Heart left ventricle (tissue), 13 donors: ENCODE results near the gene C3orf80.

ENCODE experiments used
- POLR2A ChIP-seq, 2 donors: fragments of 450-650 bp; IDR thresholded peaks; one replicate each; pipeline ENCODE4 v1.6.1; 2017; ENCODE audit warnings: antibody characterized with exemption in 2 of 2, mild to moderate bottlenecking in 2 of 2, moderate library complexity in 2 of 2
- TF ChIP-seq, protein P1 (sequence below), 12 donors: fragments of 200-600 bp; sonication (generic) in 4 of 12; IDR thresholded peaks; one replicate each; pipeline versions ENCODE4 v1.5.0 to v1.8.0; 2018 to 2022; ENCODE audit warnings: antibody characterized with exemption in 12 of 12, mild to moderate bottlenecking in 5 of 12
- donor health status: ischemic (EF 13 %, LVEDD 7.1; RV severe dilation, severe dysfunction).
- donor health status: DM: no; HTN: yes; CAD: no.
- donor health status: DM: no; HTN: no; CAD: no.
- donor health status: ischemic (EF 25% LVEDD 6.9; RV normal size, moderate dysfunction).
- donor health status: ischemic (EF 25% LVEDD 5.7; RV mildly dilated, moderate dysfunction).
- donor health status: ischemic (EF 35%, LVEDD 5.7; RV mildly dilated, moderate dysfunction).
- donor health status: nonischemic (EF 11% LVEDD 7.7; RV severe dilation, severe dysfunction).
- donor health status: DM: yes; HTN: yes; CAD: no.
- donor health status: PGD.
- donor health status: ischemic (EF 29% LVEDD 5.4; RV normal size, mild dysfunction).
- donor health status: nonischemic (EF 23%, LVEDD 6.1; RV moderate dilation, normal function).

DNA sequence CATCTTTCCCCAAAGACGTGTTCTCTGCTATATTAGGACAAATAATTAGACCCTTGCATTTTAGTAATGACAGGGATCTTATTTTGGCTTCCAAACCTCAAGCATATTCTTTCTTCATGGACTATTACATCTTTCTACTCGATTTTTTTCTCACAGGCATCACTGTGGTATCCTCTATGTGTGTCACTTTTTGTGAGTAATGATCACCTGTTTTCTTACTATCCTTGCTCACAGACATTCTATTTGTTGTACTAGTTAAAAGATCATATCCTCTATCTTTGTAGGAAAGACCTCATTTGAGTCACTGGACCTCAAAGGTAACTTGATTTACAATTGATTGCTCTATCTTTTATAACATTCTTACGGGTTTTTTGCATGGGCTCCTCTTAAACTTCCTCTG is 6.8 kb downstream of the C3orf80 start:
- TF ChIP-seq, protein P1, sequence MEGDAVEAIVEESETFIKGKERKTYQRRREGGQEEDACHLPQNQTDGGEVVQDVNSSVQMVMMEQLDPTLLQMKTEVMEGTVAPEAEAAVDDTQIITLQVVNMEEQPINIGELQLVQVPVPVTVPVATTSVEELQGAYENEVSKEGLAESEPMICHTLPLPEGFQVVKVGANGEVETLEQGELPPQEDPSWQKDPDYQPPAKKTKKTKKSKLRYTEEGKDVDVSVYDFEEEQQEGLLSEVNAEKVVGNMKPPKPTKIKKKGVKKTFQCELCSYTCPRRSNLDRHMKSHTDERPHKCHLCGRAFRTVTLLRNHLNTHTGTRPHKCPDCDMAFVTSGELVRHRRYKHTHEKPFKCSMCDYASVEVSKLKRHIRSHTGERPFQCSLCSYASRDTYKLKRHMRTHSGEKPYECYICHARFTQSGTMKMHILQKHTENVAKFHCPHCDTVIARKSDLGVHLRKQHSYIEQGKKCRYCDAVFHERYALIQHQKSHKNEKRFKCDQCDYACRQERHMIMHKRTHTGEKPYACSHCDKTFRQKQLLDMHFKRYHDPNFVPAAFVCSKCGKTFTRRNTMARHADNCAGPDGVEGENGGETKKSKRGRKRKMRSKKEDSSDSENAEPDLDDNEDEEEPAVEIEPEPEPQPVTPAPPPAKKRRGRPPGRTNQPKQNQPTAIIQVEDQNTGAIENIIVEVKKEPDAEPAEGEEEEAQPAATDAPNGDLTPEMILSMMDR (IDR thresholded peaks at IDR 0.05): no peak
- no peak for TF ChIP-seq POLR2A (IDR thresholded peaks at IDR 0.05)
